Measurements from ENCODE around the gene NEUROD4. TPM values are rescaled to one million over a fixed set of nuclear protein-coding genes. Genes with fewer than 3 reads are reported as not detected.

The NEUROD4 gene
- total RNA-seq, 2 experiments from 2014 or later = not detected

- no peak for DNase-seq (ENCODE audit: low spot score)
- Histone ChIP-seq H3K4me1 (ENCODE audit: insufficient read depth, low read length, poor library complexity, severe bottlenecking) (no peaks in the 10 kb centered on the region), H4K20me1 (ENCODE audit: insufficient read depth, low read length) (no peaks in the 10 kb centered on the region), H3K9me3 (ENCODE audit: low read length) (no peaks in the 10 kb centered on the region), H3K4me3 (ENCODE audit: low read depth, low read length, poor library complexity, severe bottlenecking) (no peak overlapping the region), H3K27ac (ENCODE audit: low read depth, low read length, poor library complexity, severe bottlenecking) (no peak overlapping the region), H3K9me2 (ENCODE audit: insufficient read depth, low read length) (no peaks in the 10 kb centered on the region), H3K79me2 (ENCODE audit: insufficient read depth, low read depth, low read length) (no peaks in the 10 kb centered on the region), H3K4me2 (ENCODE audit: low read length) (no peak overlapping the region), H3K36me3 (ENCODE audit: insufficient read depth, low read length) (peaks cover 13% of the 10 kb centered on the region; the same call in 1 of the 2 replicates), H2AFZ (ENCODE audit: low read length) (no peak overlapping the region)
- ChIA-PET POLR2A (interaction anchor here (0.7 to 1.5 kb wide), 3 partner anchors 12 to 277 kb away, joined by 3 read pairs; no protein-coding TSS in a partner anchor), CTCF (ENCODE audit: unreplicated experiment) (no interaction called here)
- intact Hi-C loops (cut with micrococcal nuclease; ENCODE audit: unreplicated experiment) = no loop called here
- BruUV-seq (replicated peaks) = no TSS peak
- TF ChIP-seq EZH2phosphoT487 (IDR thresholded peaks at IDR 0.05; ENCODE audit: borderline replicate concordance, low read depth, low read length) = no peak
- TF ChIP-seq CTCF (conservative IDR thresholded peaks at IDR 0.05; ENCODE audit: low read length) = no peak
Observed at GRCh38 chr12:54974279-54974678, 45.5 kb upstream of the NEUROD4 start.

GRCh38 chr12:54975272-54975671 lies 44.5 kb upstream of the NEUROD4 start:
- BruUV-seq (replicated peaks) = no TSS peak
- POLR2A ChIA-PET = interaction anchor here (0.5 to 1.1 kb wide), 5 partner anchors 11 to 460 kb away, joined by 3 to 5 read pairs (median 3); no protein-coding TSS in a partner anchor
- H3K9me3 ChIP-seq (ENCODE audit: low read length) = no peaks in the 10 kb centered on the region
- no peaks in the 10 kb centered on the region for H3K4me1 ChIP-seq (ENCODE audit: insufficient read depth, low read length, poor library complexity, severe bottlenecking)
- H3K79me2 ChIP-seq (ENCODE audit: insufficient read depth, low read depth, low read length) = no peaks in the 10 kb centered on the region
- H3K4me3 ChIP-seq (ENCODE audit: low read depth, low read length, poor library complexity, severe bottlenecking) = no peak overlapping the region
- H4K20me1 ChIP-seq (ENCODE audit: insufficient read depth, low read length) = no peaks in the 10 kb centered on the region
- peaks cover 13% of the 10 kb centered on the region; the same call in 1 of the 2 replicates for H3K36me3 ChIP-seq (ENCODE audit: insufficient read depth, low read length)
- H3K9me2 ChIP-seq (ENCODE audit: insufficient read depth, low read length) = no peaks in the 10 kb centered on the region
- intact Hi-C loops (cut with micrococcal nuclease; ENCODE audit: unreplicated experiment) = no loop called here
- H3K27ac ChIP-seq (ENCODE audit: low read depth, low read length, poor library complexity, severe bottlenecking) = no peak overlapping the region
- no peak overlapping the region for H2AFZ ChIP-seq (ENCODE audit: low read length)
- no peak for DNase-seq (ENCODE audit: low spot score)
- TF ChIP-seq EZH2phosphoT487 (IDR thresholded peaks at IDR 0.05; ENCODE audit: borderline replicate concordance, low read depth, low read length) (no peak), CTCF (conservative IDR thresholded peaks at IDR 0.05; ENCODE audit: low read length) (no peak)
- CTCF ChIA-PET (ENCODE audit: unreplicated experiment) = interaction anchor here (1.3 kb wide), 1 partner anchor 97 kb away, joined by 5 read pairs; no protein-coding TSS in a partner anchor
- H3K4me2 ChIP-seq (ENCODE audit: low read length) = no peak overlapping the region

GRCh38 chr12:54975875-54976274 lies 43.9 kb upstream of the NEUROD4 start:
- BruUV-seq (replicated peaks) = no TSS peak
- H3K4me1 ChIP-seq (ENCODE audit: insufficient read depth, low read length, poor library complexity, severe bottlenecking) = no peaks in the 10 kb centered on the region
- no peak overlapping the region for H3K27ac ChIP-seq (ENCODE audit: low read depth, low read length, poor library complexity, severe bottlenecking)
- H3K9me2 ChIP-seq (ENCODE audit: insufficient read depth, low read length) = no peaks in the 10 kb centered on the region
- H3K9me3 ChIP-seq (ENCODE audit: low read length) = no peaks in the 10 kb centered on the region
- peaks cover 15% of the 10 kb centered on the region; the same call in 1 of the 2 replicates for H3K36me3 ChIP-seq (ENCODE audit: insufficient read depth, low read length)
- CTCF ChIA-PET (ENCODE audit: unreplicated experiment) = interaction anchor here (1.3 kb wide), 1 partner anchor 96 kb away, joined by 5 read pairs; no protein-coding TSS in a partner anchor
- H4K20me1 ChIP-seq (ENCODE audit: insufficient read depth, low read length) = no peaks in the 10 kb centered on the region
- H2AFZ ChIP-seq (ENCODE audit: low read length) = no peak overlapping the region
- no peak overlapping the region for H3K4me3 ChIP-seq (ENCODE audit: low read depth, low read length, poor library complexity, severe bottlenecking)
- H3K79me2 ChIP-seq (ENCODE audit: insufficient read depth, low read depth, low read length) = no peaks in the 10 kb centered on the region
- intact Hi-C loops (cut with micrococcal nuclease; ENCODE audit: unreplicated experiment) = no loop called here
- no peak overlapping the region for H3K4me2 ChIP-seq (ENCODE audit: low read length)
- POLR2A ChIA-PET = interaction anchor here (0.7 to 1.1 kb wide), 3 partner anchors 10 to 119 kb away, joined by 3 to 4 read pairs (median 3); no protein-coding TSS in a partner anchor
- DNase-seq (ENCODE audit: low spot score) = no peak
- TF ChIP-seq EZH2phosphoT487 (IDR thresholded peaks at IDR 0.05; ENCODE audit: borderline replicate concordance, low read depth, low read length) (no peak), CTCF (conservative IDR thresholded peaks at IDR 0.05; ENCODE audit: low read length) (no peak)
